Mesothelial cell of epicardium (in vitro differentiated cells): ENCODE data around the gene LTBR. TPM values are rescaled to one million over a fixed set of nuclear protein-coding genes. Genes with fewer than 3 reads are reported as not detected.

Experiments used
- DNase-seq, 2 experiments: peaks; one replicate each; pipeline ENCODE4 v3.0.0; 2021; ENCODE audit warnings: low spot score in 2 of 2; ENCODE audit not compliant: unreplicated experiment in 2 of 2
- H3K27ac Mint-ChIP-seq: 2 replicates; pipeline ENCODE4 v1.8.0; 2021; ENCODE audit warnings: mixed read lengths
- H3K27me3 Mint-ChIP-seq: 2 replicates; pipeline ENCODE4 v1.8.0; 2021; ENCODE audit warnings: low read depth, mixed read lengths
- H3K36me3 Mint-ChIP-seq: 2 replicates; pipeline ENCODE4 v1.8.0; 2021; ENCODE audit warnings: mixed read lengths
- H3K4me1 Mint-ChIP-seq: 2 replicates; pipeline ENCODE4 v1.8.0; 2021; ENCODE audit warnings: mixed read lengths
- H3K4me3 Mint-ChIP-seq: 2 replicates; pipeline ENCODE4 v1.8.0; 2021; ENCODE audit warnings: mild to moderate bottlenecking, moderate library complexity, mixed read lengths
- H3K9me3 Mint-ChIP-seq: 2 replicates; pipeline ENCODE4 v1.8.0; 2021; ENCODE audit warnings: mixed read lengths
- CTCF ChIP-seq: fragments of 200-600 bp; sonication (generic); IDR thresholded peaks from one replicate; pipeline ENCODE4 v1.5.0; 2021; ENCODE audit warnings: antibody characterized with exemption; ENCODE audit not compliant: unreplicated experiment
- total RNA-seq: library from RNA; stranded (reverse); gene quantifications from 3 replicates; pipeline ENCODE4 v1.2.1, GENCODE V29; 2021

The LTBR gene
- total RNA-seq, 1 donor from 2014 or later, result 66.8 TPM

- H3K27ac Mint-ChIP-seq, result peak overlapping the region; percentile 73
- peak overlapping the region; percentile 65 for H3K4me3 Mint-ChIP-seq
- H3K27me3 Mint-ChIP-seq, result no peaks in the 10 kb centered on the region
- H3K9me3 Mint-ChIP-seq, result no peaks in the 10 kb centered on the region
- DNase-seq, result no peak
- H3K36me3 Mint-ChIP-seq, result peaks cover 18% of the 10 kb centered on the region
- peaks cover 22% of the 10 kb centered on the region for H3K4me1 Mint-ChIP-seq
- no peak for TF ChIP-seq CTCF
Observed at GRCh38 chr12:6384499-6385436, 806 bp downstream of the LTBR start.

GRCh38 chr12:6386038-6386437 is 2.1 kb downstream of the LTBR start:
- Mint-ChIP-seq H3K4me3 (no peak overlapping the region), H3K9me3 (no peaks in the 10 kb centered on the region), H3K27ac (peak overlapping the region; percentile 67), H3K4me1 (peaks cover 19% of the 10 kb centered on the region), H3K27me3 (no peaks in the 10 kb centered on the region), H3K36me3 (peaks cover 18% of the 10 kb centered on the region)
- TF ChIP-seq CTCF, result no peak
- DNase-seq, result no peak

- TF ChIP-seq CTCF, result no peak
- H3K36me3 Mint-ChIP-seq, result peaks cover 22% of the 10 kb centered on the region
Observed at GRCh38 chr12:6386491-6386890, 2.5 kb downstream of the LTBR start.

GRCh38 chr12:6387541-6387940 is 3.6 kb downstream of the LTBR start:
- no peaks in the 10 kb centered on the region for H3K9me3 Mint-ChIP-seq
- no peak overlapping the region for H3K4me3 Mint-ChIP-seq
- peaks cover 25% of the 10 kb centered on the region for H3K36me3 Mint-ChIP-seq
- H3K27ac Mint-ChIP-seq, result no peak overlapping the region
- TF ChIP-seq CTCF, result no peak
- no peaks in the 10 kb centered on the region for H3K27me3 Mint-ChIP-seq
- no peak for DNase-seq
- H3K4me1 Mint-ChIP-seq, result peaks cover 19% of the 10 kb centered on the region

More at GRCh38 chr12:6386491-6386890, 2.5 kb downstream of the LTBR start:
- H3K27me3 Mint-ChIP-seq, result no peaks in the 10 kb centered on the region
- DNase-seq, result no peak
- H3K4me1 Mint-ChIP-seq, result peaks cover 19% of the 10 kb centered on the region
- H3K4me3 Mint-ChIP-seq, result no peak overlapping the region
- H3K27ac Mint-ChIP-seq, result no peak overlapping the region
- H3K9me3 Mint-ChIP-seq, result no peaks in the 10 kb centered on the region

- peaks cover under 1% of the 10 kb centered on the region for H3K4me1 Mint-ChIP-seq
- H3K36me3 Mint-ChIP-seq, result peaks cover 41% of the 10 kb centered on the region
- H3K9me3 Mint-ChIP-seq, result no peaks in the 10 kb centered on the region
- H3K27me3 Mint-ChIP-seq, result no peaks in the 10 kb centered on the region
- no peak overlapping the region for H3K27ac Mint-ChIP-seq
- no peak overlapping the region for H3K4me3 Mint-ChIP-seq
- DNase-seq, result no peak
- no peak for TF ChIP-seq CTCF
Observed at GRCh38 chr12:6390084-6390799, 6.3 kb downstream of the LTBR start.
